Panc1 (cell line): ENCODE measurements around the gene TIMM13. TPM values are rescaled to one million over a fixed set of nuclear protein-coding genes. Genes with fewer than 3 reads are reported as not detected.
A peak's percentile ranks its signal among the peaks of the same experiment; 100 is the strongest.

Experiments used
- ATAC-seq: fragments of 200-7000 bp; cut with Tn5 transposase; 2 replicates; pipeline ENCODE4 v1.9.1; 2020; ENCODE audit warnings: mild to moderate bottlenecking, moderate library complexity
- BruUV-seq: library from RNA; stranded (reverse); fragments of 400-500 nt; replicated peaks from 2 replicates; lab custom pipeline; 2021; lab: Mats Ljungman, UMichigan
- CTCF ChIA-PET: fragments of 300-600 bp; sonication (Branson Sonifier 250); formaldehyde crosslinking; loops from one replicate; lab custom pipeline; 2022; ENCODE audit warnings: antibody characterized with exemption; lab: Charles Lee
- POLR2A ChIA-PET: fragments of 300-600 bp; sonication (Branson Sonifier 250); formaldehyde crosslinking; loops from one replicate; lab custom pipeline; 2022; ENCODE audit warnings: antibody characterized with exemption; lab: Charles Lee
- DNase-seq: peaks from one replicate; pipeline ENCODE4 v3.0.0-alpha.2; 2010; ENCODE audit warnings: low read depth, low spot score
- H3K27ac ChIP-seq: 2 replicates; pipeline ENCODE4 v1.5.1; 2011; ENCODE audit warnings: mild to moderate bottlenecking, low read length, inconsistent platforms
- H3K27me3 ChIP-seq: fragments of 200-500 bp; sonication (Bioruptor generic); 2 replicates; pipeline ENCODE4 v1.6.0; 2014; ENCODE audit warnings: low read length, inconsistent platforms; ENCODE audit not compliant: control insufficient read depth, insufficient read depth
- H3K36me3 ChIP-seq: fragments of 200-500 bp; sonication (Bioruptor generic); 2 replicates; pipeline ENCODE4 v1.5.1; 2014; ENCODE audit warnings: inconsistent platforms, mild to moderate bottlenecking, low read length, moderate library complexity; ENCODE audit not compliant: control insufficient read depth, insufficient read depth
- H3K4me1 ChIP-seq: 2 replicates; pipeline ENCODE4 v1.5.1; 2011; ENCODE audit warnings: inconsistent platforms, mild to moderate bottlenecking, low read length, moderate library complexity; ENCODE audit not compliant: control insufficient read depth, insufficient read depth
- H3K4me3 ChIP-seq, 2 experiments: 2 replicates each; pipeline ENCODE4 v1.5.1; 2011 to 2012; ENCODE audit warnings: low read depth in 2 of 2, low read length in 2 of 2, mild to moderate bottlenecking in 2 of 2, inconsistent platforms in 1 of 2, moderate library complexity in 1 of 2
- H3K9me3 ChIP-seq: fragments of 200-500 bp; sonication (Bioruptor generic); 2 replicates; pipeline ENCODE4 v1.5.1; 2014; ENCODE audit warnings: low read depth, mild to moderate bottlenecking, inconsistent platforms, low read length, moderate library complexity; ENCODE audit not compliant: control insufficient read depth, insufficient read depth
- POLR2AphosphoS5 ChIP-seq: IDR thresholded peaks from 2 replicates; pipeline ENCODE4 v1.6.1; 2012; ENCODE audit warnings: mild to moderate bottlenecking, low read depth, low read length, moderate library complexity
- REST ChIP-seq, 2 experiments: IDR thresholded peaks; 2 replicates each; pipeline ENCODE4 v1.6.1; 2011 to 2012; ENCODE audit warnings: low read depth in 2 of 2, control low read depth in 1 of 2, low read length in 1 of 2, mild to moderate bottlenecking in 1 of 2, moderate library complexity in 1 of 2; ENCODE audit not compliant: insufficient read depth in 1 of 2
- SIN3A ChIP-seq: IDR thresholded peaks from 2 replicates; pipeline ENCODE4 v1.6.1; 2012; ENCODE audit warnings: low read depth, mild to moderate bottlenecking, low read length, moderate library complexity, borderline replicate concordance; ENCODE audit not compliant: insufficient read depth
- TCF7L2 ChIP-seq: IDR thresholded peaks from 2 replicates; pipeline ENCODE4 v1.6.1; 2011; ENCODE audit warnings: mild to moderate bottlenecking, low read depth, low read length, inconsistent platforms
- in situ Hi-C: cut with HindIII; loops from 2 replicates; pipeline ENCODE4 v1.10.0; 2016; ENCODE audit warnings: low sequenced_read_pairs, low pct_unique_long_range_greater_than_20kb
- intact Hi-C: fragments of 100-400 bp; cut with micrococcal nuclease; formaldehyde crosslinking; loops from one replicate; pipeline ENCODE4 v1.10.0; 2022; ENCODE audit not compliant: unreplicated experiment
- total RNA-seq: library from RNA; stranded (reverse); gene quantifications from one replicate; pipeline ENCODE4 v1.2.1, GENCODE V29; 2021; ENCODE audit not compliant: unreplicated experiment
- TF ChIP-seq, protein P1 (sequence below): fragments of 450-650 bp; IDR thresholded peaks from 2 replicates; pipeline ENCODE4 v1.5.1; 2017; ENCODE audit warnings: mild to moderate bottlenecking

TIMM13 gene
- total RNA-seq, 1 experiment from 2014 or later = 128 TPM

- peaks cover 13% of the 10 kb centered on the region for H3K4me1 ChIP-seq
- TF ChIP-seq, protein P1, sequence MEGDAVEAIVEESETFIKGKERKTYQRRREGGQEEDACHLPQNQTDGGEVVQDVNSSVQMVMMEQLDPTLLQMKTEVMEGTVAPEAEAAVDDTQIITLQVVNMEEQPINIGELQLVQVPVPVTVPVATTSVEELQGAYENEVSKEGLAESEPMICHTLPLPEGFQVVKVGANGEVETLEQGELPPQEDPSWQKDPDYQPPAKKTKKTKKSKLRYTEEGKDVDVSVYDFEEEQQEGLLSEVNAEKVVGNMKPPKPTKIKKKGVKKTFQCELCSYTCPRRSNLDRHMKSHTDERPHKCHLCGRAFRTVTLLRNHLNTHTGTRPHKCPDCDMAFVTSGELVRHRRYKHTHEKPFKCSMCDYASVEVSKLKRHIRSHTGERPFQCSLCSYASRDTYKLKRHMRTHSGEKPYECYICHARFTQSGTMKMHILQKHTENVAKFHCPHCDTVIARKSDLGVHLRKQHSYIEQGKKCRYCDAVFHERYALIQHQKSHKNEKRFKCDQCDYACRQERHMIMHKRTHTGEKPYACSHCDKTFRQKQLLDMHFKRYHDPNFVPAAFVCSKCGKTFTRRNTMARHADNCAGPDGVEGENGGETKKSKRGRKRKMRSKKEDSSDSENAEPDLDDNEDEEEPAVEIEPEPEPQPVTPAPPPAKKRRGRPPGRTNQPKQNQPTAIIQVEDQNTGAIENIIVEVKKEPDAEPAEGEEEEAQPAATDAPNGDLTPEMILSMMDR = no peak
- TF ChIP-seq TCF7L2 (no peak), POLR2AphosphoS5 (no peak), SIN3A (no peak), REST (IDR thresholded peaks at IDR 0.05; ENCODE audit: insufficient read depth in 1 of 2, low read depth in 2 of 2, low read length in 1 of 2) (no peak)
- no peaks in the 10 kb centered on the region for H3K27me3 ChIP-seq
- ChIA-PET POLR2A (no interaction called here), CTCF (no interaction called here)
- BruUV-seq = no TSS peak
- intact Hi-C loops = no loop called here
- in situ Hi-C loops = no loop called here
- no peaks in the 10 kb centered on the region for H3K9me3 ChIP-seq
- H3K27ac ChIP-seq = no peak overlapping the region
- DNase-seq (no peak), ATAC-seq (no peak)
- H3K4me3 ChIP-seq = no peak overlapping the region
- H3K36me3 ChIP-seq = peaks cover 5% of the 10 kb centered on the region
Measured at GRCh38 chr19:2458054-2458453, 30.7 kb upstream of the TIMM13 start.

GRCh38 chr19:2457394-2458037 is 30.1 kb upstream of the TIMM13 start:
- TF ChIP-seq POLR2AphosphoS5 = no peak
- TF ChIP-seq REST (IDR thresholded peaks at IDR 0.05; ENCODE audit: insufficient read depth in 1 of 2, low read depth in 2 of 2, low read length in 1 of 2) = no peak
- no peak for TF ChIP-seq TCF7L2
- TF ChIP-seq, protein P1 = no peak
- TF ChIP-seq SIN3A = no peak
- no peaks in the 10 kb centered on the region for H3K9me3 ChIP-seq
- BruUV-seq = no TSS peak
- in situ Hi-C loops (no loop called here), intact Hi-C loops (no loop called here)
- peak overlapping the region; percentile 85 for H3K27ac ChIP-seq
- peaks cover 13% of the 10 kb centered on the region for H3K4me1 ChIP-seq
- H3K4me3 ChIP-seq = peak overlapping the region; percentile 13 to 18
- POLR2A ChIA-PET = interaction anchor here (0.6 kb wide), 1 partner anchor 71 kb away, joined by 7 read pairs; no protein-coding TSS in a partner anchor
- DNase-seq (no peak), ATAC-seq (no peak)
- CTCF ChIA-PET = no interaction called here
- no peaks in the 10 kb centered on the region for H3K27me3 ChIP-seq
- peaks cover 5% of the 10 kb centered on the region for H3K36me3 ChIP-seq
